ENCODE measurements around the gene AANAT. TPM values are rescaled to one million over a fixed set of nuclear protein-coding genes. Genes with fewer than 3 reads are reported as not detected.
A peak's percentile ranks its signal among the peaks of the same experiment; 100 is the strongest.
"Not testable (repeated sequence)": the region's sequence is repeated elsewhere in the genome, so short reads cannot be mapped to it uniquely, and the experiment has no call there.

Gene AANAT
- total and polyA plus RNA-seq, 10 donors = 0.19 to 0.22 TPM; not detected in 8

GRCh38 chr17:76502341-76503211, 35.2 kb downstream of the AANAT start:
- Histone ChIP-seq H3K27me3 (replicated peaks in 1 of 7) (no peaks in the 10 kb centered on the region), H3K9me3 (no peaks in the 10 kb centered on the region), H3K4me1 (peaks cover 25 to 78% (median 58%) of the 10 kb centered on the region in 6 donors), H3K36me3 (peaks cover 0 to 8% (median 0%) of the 10 kb centered on the region in 6 donors), H3K27ac (peak overlapping the region in 6 of 8 donors; percentile 88 to 98 (median 96)), H3K4me3 (peak overlapping the region in 1 of 8 donors; percentile 99)
- intact Hi-C loops (cut with DNase I; ENCODE audit: low total_unique reads) = loop anchor here (10.0 kb wide), 1 partner anchor 198 kb away; the partner anchor contains the start of gene QRICH2
- 72 to 88% (median 79%) methylated on average over 8 of the region's 8 CpGs for WGBS, 5 donors
- no peak for TF ChIP-seq POLR2A (IDR thresholded peaks at IDR 0.05)
- TF ChIP-seq POLR2AphosphoS5 (IDR thresholded peaks at IDR 0.05) = peak in 1 of 3 donors; percentile 33
- TF ChIP-seq CTCF (IDR thresholded peaks at IDR 0.05 in 8 of 11, conservative IDR thresholded peaks at IDR 0.05 in 3 of 11) = no peak
- DNase-seq = no peak

- Histone ChIP-seq H3K27ac (peak overlapping the region in 1 of 8 donors; percentile 21), H3K4me3 (no peak overlapping the region), H3K36me3 (no peaks in the 10 kb centered on the region), H3K27me3 (replicated peaks in 1 of 7) (peaks cover 0 to 3% (median 0%) of the 10 kb centered on the region in 7 donors), H3K9me3 (no peaks in the 10 kb centered on the region), H3K4me1 (peaks cover 14 to 62% (median 43%) of the 10 kb centered on the region in 6 donors)
- intact Hi-C loops (cut with DNase I; ENCODE audit: low total_unique reads) = loop anchor here (10.0 kb wide), 1 partner anchor 199 kb away; the partner anchor contains the start of gene QRICH2
- DNase-seq = no peak
- 45 to 67% (median 51%) methylated on average over 6 to 7 of the region's 7 CpGs for WGBS, 5 donors
- peak in 2 of 11 experiments; percentile 24 to 40 for TF ChIP-seq CTCF (IDR thresholded peaks at IDR 0.05 in 8 of 11, conservative IDR thresholded peaks at IDR 0.05 in 3 of 11)
- no peak for TF ChIP-seq POLR2AphosphoS5 (IDR thresholded peaks at IDR 0.05)
- TF ChIP-seq POLR2A (IDR thresholded peaks at IDR 0.05) = no peak
Measured at GRCh38 chr17:76504117-76504516, 36.7 kb downstream of the AANAT start.

DNA sequence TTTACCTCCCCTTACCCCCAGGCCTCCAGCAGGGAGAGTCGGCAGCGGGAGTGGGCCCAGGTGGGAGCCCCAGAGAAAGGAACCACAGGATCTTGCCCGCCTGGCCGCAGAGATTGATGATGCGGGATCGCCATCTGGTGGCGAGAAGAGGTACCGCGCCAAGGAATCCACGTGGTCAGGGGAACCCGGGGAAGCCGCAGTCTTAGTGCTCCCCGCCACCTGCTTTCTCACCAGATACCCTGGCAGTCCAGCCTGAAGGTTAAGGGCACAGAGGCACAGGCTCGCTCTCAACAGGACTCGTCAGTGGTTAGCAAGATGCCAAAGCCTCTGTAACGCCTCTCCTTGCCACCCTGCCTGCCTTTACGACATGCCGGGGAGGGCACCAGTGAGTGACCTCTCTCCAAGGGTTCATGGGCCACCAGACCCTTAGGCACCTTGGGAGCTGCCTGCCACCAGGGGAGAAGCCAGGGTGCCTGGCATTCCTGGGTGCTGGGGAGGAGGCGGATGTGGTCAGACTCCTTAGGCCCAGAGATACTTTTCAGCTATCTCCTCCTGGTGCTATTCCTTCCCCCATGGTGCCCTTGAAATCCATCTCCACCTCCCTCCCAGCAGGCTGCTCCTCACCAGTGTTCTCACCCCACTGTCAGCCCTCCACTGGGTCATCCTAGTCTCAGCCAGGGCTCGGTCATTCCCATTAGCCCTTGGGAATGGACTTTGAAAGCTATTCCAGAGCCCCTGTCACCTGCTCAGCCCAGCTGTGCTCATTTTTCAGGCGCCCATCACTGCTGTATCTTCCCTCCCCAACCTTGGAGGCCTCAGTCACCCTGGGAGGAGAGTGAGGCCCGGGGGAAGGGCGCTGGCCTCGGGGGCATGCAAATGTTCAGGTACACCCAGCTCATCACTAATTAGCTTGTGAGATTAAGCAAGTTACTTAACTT, 39.3 kb downstream of the AANAT start:
- WGBS, 5 donors = 28 to 31% (median 30%) methylated on average over 24 of the region's 24 CpGs
- DNase-seq = peak; percentile 96
- Histone ChIP-seq H3K4me1 (peaks cover 5 to 50% (median 26%) of the 10 kb centered on the region in 6 donors), H3K4me3 (no peak overlapping the region), H3K27ac (peak overlapping the region in 2 of 8 donors; percentile 16 to 21), H3K27me3 (replicated peaks in 1 of 7) (peaks cover 0 to 3% (median 0%) of the 10 kb centered on the region in 7 donors), H3K9me3 (no peaks in the 10 kb centered on the region), H3K36me3 (no peaks in the 10 kb centered on the region)
- TF ChIP-seq POLR2AphosphoS5 (IDR thresholded peaks at IDR 0.05) (peak; percentile 62 to 69 (median 66)), POLR2A (IDR thresholded peaks at IDR 0.05) (no peak), CTCF (IDR thresholded peaks at IDR 0.05 in 8 of 11, conservative IDR thresholded peaks at IDR 0.05 in 3 of 11) (peak; percentile 96 to 99 (median 99))
- intact Hi-C loops (cut with DNase I; ENCODE audit: low total_unique reads) = loop anchor here (5.0 to 10.0 kb wide), 3 partner anchors 39 to 202 kb away; partner anchors contain the start of genes AANAT and QRICH2

- not testable (repeated sequence) for H3K27ac ChIP-seq; H3K36me3 ChIP-seq; DNase-seq; H3K9me3 ChIP-seq; H3K27me3 ChIP-seq (replicated peaks in 1 of 7); H3K4me3 ChIP-seq
- WGBS, 5 donors = 69 to 85% (median 76%) methylated on average over 14 of the region's 14 CpGs
- peaks cover 0 to 43% (median 25%) of the 10 kb centered on the region in 6 donors for H3K4me1 ChIP-seq
- intact Hi-C loops (cut with DNase I; ENCODE audit: low total_unique reads) = loop anchor here (5.0 to 10.0 kb wide), 3 partner anchors 41 to 204 kb away; partner anchors contain the start of genes AANAT and QRICH2
Measured at GRCh38 chr17:76508472-76509063, 41.2 kb downstream of the AANAT start.

Measured in spleen (tissue), 11 donors.